GM18511 (cell line): Measurements from ENCODE around the gene PHKG2.

Experiments
- ATAC-seq: cut with Tn5 transposase; IDR thresholded peaks from one replicate; pipeline ENCODE4 v1.9.1; 2021; ENCODE audit warnings: mild to moderate bottlenecking, moderate library complexity; ENCODE audit not compliant: unreplicated experiment

Gene PHKG2

DNA sequence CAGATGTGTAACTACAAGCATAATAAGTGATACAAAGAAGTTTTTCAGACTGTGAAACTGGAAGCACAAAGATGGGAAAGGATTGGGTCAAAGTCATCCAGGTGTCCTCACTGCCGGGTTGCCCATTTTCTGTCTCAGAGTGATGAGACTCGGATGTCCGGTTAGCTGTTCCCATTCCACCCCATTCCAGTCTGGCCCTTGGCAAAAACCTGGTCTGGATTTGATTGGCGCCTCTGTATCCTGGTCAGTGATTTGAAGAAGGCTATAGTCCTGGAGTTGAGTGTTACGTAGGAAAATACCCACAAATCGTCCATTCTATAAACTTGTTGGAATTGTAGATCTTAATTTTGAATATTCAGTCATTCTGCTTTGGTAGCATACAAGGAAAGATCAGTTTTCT, 19.9 kb upstream of the PHKG2 start:
- ATAC-seq: no peak

DNA sequence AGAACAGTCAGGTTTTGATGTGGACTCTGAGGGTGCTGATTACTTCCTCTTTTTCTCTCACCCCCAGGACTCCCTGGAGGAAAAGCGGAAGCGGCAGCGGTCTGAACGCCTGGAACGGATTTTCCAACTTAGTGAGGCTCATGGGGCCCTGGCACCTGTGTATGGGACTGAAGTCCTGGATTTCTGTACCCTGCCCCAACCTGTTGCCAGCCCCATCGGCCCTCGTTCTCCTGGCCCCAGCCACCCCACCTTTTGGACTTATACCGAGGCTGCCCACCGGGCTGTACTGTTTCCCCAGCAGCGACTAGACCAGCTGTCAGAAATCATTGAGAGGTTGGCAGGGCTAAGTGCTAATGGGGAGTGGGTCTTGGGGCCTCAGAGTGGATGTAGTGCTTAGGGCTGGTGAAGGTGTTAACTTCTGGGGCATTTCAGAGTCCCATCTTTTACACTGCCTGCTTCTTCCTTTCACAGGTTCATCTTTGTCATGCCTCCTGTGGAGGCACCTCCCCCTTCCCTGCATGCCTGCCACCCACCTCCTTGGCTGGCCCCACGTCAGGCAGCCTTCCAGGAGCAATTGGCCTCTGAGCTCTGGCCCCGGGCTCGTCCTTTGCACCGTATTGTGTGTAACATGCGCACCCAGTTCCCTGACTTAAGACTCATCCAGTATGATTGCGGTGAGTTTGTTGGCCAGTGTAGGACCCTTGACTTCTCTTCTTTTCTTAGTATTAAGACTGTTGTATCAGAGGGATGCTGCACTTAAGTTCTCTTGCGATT, 19.1 kb upstream of the PHKG2 start:
- ATAC-seq: no peak

DNA sequence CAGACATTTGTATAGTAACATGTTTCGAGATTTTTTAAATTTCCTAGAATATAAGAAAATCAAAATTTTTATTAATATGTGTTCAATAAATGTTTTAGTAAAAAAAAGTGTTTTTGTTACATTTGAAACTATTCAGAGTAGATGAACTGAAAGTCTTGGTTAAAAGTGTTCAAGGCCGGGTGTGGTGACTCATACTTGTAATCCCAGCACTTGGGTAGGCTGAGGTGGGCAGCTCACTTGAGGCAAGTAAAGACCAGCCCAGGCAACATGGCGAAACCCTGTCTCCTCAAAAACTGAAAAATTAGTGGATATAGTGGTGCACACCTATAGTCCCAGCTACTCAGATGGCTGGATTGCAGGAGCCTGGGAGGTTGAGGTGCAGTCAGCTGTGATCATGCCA, 16.8 kb upstream of the PHKG2 start:
- no peak for ATAC-seq

DNA sequence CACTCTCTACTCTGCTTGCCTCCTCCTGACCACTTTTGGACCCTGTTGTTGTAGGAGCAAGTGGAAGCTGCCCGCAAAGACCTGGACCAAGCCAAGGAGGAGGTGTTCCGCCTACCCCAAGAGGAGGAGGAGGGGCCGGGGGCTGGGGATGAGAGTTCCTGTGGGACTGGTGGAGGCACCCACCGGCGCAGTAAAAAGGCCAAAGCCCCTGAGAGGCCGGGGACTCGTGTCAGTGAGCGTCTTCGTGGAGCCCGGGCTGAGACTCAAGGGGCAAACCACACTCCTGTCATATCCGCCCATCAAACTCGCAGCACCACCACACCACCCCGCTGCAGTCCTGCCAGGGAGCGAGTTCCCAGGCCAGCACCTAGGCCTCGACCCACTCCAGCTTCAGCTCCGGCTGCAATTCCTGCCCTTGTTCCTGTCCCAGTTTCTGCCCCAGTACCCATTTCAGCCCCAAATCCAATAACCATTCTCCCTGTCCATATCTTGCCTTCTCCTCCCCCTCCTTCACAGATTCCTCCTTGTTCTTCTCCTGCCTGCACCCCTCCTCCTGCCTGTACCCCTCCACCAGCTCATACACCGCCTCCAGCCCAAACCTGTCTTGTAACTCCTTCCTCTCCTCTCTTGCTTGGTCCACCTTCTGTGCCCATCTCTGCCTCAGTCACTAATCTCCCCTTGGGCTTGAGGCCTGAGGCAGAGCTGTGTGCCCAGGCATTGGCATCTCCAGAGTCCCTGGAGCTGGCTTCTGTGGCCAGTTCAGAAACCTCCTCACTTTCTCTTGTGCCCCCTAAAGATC, 11.0 kb upstream of the PHKG2 start:
- no peak for ATAC-seq

DNA sequence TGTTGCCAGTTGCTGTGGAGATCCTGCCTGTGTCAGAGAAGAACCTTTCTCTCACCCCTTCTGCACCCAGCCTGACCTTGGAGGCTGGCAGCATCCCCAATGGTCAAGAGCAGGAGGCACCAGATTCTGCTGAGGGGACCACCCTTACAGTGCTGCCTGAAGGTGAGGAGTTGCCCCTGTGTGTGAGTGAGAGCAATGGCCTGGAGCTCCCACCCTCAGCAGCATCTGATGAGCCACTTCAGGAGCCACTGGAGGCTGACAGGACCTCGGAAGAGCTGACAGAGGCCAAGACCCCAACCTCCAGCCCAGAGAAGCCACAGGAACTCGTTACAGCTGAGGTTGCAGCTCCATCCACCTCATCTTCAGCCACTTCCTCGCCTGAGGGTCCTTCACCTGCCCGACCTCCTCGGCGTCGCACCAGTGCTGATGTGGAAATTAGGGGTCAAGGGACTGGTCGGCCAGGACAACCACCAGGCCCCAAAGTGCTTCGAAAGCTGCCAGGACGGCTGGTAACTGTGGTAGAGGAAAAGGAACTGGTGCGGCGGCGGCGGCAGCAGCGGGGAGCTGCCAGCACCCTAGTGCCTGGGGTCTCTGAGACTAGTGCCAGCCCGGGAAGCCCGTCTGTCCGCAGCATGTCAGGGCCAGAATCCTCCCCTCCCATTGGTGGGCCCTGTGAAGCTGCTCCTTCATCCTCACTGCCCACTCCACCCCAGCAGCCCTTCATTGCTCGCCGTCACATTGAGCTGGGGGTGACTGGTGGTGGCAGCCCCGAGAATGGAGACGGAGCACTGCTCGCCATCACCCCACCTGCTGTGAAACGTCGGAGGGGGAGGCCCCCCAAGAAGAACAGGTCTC, 10.2 kb upstream of the PHKG2 start:
- no peak for ATAC-seq

DNA sequence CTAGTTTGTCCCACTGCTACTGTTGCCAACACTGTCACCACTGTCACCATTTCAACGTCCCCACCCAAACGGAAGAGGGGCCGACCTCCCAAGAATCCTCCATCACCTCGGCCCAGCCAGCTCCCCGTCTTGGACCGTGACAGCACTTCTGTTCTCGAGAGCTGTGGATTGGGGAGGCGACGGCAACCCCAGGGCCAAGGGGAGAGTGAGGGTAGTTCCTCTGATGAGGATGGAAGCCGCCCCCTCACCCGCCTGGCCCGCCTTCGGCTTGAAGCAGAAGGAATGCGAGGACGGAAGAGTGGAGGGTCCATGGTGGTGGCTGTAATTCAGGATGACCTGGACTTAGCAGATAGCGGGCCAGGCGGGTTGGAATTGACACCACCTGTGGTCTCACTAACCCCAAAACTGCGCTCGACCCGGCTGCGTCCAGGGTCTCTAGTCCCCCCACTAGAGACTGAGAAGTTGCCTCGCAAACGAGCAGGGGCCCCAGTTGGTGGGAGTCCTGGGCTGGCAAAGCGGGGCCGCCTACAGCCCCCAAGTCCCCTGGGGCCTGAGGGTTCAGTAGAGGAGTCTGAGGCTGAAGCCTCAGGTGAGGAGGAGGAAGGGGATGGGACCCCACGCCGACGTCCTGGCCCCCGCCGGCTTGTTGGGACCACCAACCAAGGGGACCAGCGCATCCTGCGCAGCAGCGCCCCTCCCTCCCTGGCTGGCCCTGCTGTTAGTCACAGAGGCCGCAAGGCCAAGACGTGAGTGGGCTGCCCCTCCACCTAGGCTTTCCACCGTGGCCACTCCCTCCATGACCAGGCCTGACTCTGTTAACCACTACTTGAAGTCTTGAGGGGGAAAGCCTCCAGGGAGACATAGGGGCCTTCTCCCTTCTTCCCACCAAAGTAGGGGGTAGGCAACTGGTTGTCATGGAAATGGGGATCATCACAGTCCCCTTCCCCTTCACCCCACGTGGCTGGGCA, 9.0 kb upstream of the PHKG2 start:
- ATAC-seq: no peak

DNA sequence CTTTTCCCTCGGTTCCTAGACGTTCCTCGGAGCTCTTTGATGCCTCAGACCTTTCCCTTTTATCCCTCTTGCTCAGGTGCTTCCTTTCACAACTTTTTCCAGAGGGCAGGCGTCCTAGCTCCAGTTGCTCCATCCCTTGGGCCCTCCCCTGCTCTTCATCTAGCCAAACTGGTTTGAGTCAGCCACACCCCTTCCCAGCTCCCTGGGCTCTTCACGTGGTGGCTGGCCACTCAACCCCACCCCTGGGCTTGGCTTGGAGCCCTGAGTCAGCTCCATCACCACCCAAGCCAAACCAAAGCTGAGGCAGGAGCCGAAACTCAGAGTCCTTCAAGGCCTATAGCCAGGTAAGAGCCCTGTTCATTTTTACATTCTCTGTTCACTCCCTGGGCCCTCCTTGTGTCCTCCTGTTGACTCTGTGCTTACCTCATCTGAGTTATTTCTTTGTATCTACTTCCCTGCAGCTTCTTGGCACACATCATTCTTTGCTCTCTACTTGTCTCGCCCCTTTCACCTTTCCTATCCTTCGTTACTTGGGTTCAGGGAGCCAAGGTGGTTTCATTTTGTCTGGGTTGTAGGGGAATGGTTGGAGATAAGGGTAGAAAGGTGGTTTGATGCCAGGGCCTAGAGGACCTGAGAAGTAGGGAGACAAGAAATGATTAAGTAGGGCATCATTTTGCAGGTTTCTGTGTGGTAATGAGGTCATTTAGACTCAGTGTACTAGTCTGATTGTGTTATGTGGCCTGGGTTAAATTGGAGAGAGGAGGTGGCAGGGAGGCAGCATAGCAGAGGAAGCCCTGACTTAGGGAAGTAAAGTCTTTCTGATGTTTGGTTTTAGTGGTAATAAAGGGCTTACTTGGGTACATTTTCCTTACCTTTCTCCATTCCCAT, 7.6 kb upstream of the PHKG2 start:
- no peak for ATAC-seq

DNA sequence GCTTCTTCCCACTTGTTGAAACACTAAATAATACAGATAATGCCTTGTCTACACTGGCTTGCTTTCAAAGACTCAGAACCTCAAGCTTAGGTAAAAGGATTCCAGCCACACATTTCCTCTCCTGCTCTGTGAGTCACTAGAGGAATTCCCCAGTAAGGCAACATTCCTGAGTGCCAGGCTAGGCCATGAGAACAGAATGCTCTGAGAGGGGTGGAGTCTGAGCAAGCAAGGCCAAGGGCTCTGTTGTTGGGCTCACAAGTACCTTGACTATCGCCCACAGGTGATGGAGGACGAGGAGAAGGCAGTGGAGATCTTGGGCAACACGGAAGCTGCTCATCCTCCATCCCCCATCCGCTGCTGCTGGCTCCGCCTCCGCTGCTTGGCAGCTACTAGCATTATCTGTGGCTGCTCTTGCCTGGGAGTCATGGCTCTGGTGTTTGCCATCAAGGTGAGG, 6.7 kb upstream of the PHKG2 start:
- ATAC-seq: no peak

DNA sequence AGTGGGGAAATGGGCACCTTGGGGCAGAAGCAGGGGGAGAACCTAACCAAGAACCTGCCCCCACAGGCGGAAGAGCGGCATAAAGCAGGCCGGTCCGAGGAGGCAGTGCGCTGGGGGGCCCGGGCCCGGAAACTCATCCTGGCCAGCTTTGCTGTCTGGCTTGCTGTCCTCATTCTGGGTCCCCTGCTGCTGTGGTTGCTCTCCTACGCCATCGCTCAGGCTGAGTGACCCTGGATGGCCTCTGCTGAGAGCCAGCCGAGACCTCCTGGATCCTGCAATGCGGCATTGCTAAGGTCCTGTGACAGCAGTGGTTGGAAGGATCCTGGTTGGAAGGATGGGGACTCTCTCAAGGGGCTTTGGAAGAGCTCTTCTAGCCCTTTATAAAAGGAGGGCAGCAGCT, 4.5 kb upstream of the PHKG2 start:
- no peak for ATAC-seq

DNA sequence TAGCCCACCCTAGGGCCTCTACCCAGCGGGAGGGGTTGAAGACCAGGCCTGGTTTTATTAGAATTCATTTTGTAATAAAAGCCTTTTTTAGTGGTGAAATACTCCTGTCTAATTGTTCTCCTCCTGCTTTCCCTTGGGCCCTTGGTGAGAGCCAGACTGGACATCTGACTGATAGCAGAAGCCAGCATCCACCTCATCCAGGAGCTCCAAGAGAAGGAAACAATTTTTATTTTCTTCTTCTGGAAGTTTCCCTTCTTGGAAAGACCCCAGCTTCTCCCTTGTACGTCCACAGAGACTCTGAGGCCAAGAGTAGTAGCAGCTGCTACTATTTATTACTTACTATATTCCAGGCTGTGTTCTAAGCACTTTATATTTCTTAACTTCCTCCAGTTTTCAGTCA, 4.0 kb upstream of the PHKG2 start:
- no peak for ATAC-seq

DNA sequence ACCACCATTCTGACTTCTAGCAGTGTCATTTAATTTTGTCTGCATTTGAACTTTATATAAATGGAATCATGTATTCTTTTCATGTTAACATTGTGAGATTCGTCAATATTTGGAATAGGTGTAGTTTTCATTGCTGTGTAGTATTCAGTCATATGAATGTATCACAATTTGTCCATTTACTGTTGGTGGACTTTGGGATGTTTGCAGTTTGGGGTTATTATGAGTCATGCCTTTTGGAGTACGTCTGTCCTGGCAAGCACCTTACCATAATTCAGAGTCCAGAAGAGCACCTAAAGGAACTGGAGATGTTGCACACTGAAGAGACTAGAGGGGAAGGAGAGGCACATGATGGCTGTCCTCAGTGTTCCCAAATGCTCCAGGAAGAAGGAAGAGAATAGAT, 3.1 kb upstream of the PHKG2 start:
- ATAC-seq: no peak

DNA sequence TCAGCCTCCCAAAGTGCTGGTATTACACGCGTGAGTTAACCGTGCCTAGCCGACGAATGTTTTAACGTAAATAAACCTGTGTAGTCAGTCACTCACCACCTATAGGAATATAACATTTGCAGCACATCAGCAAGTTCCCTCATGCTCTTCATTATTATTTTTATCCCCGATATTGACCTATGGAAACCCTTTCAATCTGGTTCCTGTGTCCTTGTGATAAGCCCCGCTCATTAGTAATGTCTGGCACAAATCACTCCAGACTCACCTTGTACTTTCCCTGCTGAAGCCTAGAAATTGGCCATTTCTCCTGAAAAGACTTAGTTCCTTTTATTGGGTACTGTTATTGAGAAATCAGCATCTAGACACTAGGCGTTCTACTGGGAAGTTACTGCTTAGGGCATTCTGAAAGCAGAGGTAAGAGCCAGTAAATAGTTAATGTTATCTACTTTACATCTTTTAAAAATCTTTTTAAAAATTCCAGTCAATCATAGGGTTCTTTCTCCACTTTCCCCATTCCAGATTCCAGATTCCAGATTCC, 1.5 kb upstream of the PHKG2 start:
- ATAC-seq: no peak

DNA sequence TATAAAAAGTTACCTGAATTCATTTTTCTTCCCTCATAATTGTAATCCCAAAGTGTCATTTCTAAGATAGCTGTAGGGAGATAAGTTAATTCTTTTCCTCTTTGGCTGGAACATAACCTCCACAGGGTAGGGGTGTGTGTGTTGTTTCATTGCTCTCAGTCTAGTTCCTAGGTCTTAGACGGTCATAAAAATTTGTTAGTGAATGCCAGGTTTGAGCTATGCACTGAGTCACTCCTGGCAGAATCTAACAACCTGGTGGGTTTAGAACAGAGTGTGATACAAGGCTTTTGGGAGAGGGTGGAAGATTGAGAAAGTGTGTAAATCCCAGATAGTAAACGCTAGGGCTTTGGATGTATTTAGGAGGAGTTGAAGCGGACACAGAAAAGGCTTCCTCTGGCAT, 894 bp upstream of the PHKG2 start:
- no peak for ATAC-seq

DNA sequence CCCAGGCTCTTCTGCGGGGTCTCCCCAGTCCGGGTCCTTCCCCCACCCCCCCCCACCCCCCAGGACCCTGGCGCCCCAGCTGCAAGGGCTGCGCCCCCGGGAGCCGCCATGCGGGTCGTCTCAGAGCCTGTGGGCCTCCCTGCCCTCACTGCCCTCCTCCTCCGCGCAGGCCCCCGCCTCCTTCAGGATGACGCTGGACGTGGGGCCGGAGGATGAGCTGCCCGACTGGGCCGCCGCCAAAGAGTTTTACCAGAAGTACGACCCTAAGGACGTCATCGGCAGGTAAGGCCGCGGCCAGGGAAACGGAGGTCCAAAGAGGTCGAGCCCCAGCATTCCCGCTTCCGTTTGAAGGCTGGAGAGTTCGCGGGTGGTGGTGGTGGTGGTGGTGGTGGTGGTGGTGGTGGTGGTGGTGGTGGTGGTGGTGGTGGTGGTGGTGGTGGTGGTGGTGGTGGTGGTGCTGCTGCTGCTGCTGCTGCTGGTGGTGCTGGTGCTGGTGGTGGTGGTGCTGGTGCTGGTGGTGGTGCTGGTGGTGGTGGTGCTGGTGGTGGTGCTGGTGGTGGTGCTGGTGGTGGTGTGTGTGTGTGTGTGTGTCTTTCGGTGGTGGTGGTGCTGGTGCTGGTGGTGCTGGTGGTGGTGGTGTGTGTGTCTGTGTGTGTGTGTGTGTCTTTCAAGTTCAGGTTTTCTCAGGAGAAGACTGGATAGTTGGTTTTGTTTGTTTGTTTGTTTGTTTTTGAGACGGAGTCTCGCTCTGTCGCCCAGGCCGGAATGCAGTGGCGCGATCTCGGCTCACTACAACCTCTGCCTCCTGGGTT, 615 bp downstream of the PHKG2 start:
- peak; percentile 32 for ATAC-seq

DNA sequence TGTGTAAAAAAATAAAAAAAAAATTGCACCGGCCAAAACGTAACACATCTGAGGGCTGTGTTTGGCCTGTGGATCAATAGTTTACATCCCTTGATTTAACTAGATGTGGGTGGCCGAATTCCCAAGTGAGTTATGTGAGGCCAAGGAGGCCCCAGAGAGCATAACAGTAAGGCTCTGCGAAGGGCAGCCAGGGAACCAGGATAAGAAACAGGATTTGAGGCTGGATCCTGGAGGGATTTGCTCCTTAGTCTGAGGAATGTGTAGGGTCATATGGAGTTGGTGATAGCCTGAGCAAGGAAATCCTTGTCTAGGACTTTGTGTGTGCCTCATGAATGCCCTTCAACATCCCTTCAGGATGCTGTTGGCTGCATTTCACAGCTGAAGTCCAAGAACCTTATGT, 2.0 kb downstream of the PHKG2 start:
- ATAC-seq: no peak

DNA sequence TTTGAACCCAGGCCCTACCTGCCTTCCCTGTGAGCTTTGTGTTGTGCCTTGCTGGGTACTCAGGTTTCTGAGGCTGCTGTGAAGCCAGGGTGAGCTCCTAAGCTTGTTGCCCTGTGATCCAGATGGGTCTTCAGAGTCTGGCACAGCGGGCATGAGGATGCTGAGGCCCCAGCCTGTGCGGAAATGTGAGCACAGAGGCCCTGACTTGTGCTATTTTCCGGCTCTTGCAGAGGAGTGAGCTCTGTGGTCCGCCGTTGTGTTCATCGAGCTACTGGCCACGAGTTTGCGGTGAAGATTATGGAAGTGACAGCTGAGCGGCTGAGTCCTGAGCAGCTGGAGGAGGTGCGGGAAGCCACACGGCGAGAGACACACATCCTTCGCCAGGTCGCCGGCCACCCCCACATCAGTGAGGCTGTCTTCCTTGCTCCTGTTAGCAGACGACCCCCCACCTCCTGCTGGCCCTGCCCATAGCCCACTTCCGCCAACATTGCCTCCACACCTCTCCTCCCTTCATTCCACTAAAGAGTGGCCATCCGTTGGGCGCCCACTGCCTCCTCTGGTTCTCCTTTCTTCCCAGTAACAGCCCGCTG, 2.7 kb downstream of the PHKG2 start:
- no peak for ATAC-seq

DNA sequence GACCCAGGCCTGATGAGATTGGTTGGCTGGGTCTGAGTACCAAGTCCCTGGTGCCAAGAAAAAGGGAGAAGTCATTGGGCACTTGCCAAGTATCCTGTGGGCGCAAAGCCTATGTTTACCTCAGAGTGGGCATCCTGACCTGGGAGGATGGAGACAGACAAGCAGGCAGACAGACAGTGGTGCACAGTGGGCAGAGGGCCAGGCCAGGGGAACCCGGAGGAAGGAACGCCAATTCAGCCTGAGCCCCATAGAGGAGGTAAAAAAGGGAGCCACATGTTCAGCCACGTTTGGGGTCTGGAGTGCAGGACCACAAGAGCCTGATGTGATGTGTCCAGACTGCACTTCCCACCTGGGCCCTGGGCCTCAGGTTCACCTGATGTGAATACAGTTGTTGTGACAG, 5.4 kb downstream of the PHKG2 start:
- no peak for ATAC-seq
